Tibial nerve (tissue), 4 donors: ENCODE measurements around the gene MS4A1.

ENCODE experiments used
- CTCF ChIP-seq, 5 experiments: fragments of 200-600 bp in 3 of 5; fragments of 450-650 bp in 2 of 5; sonication (generic) in 3 of 5; IDR thresholded peaks; one replicate each; pipeline ENCODE4 v1.5.1; 2016 to 2019; ENCODE audit warnings: antibody characterized with exemption in 5 of 5, mild to moderate bottlenecking in 3 of 5, moderate library complexity in 2 of 5
- EP300 ChIP-seq, 2 donors: sonication (generic); formaldehyde crosslinking; IDR thresholded peaks; one replicate each; pipeline ENCODE4 v1.6.1; 2017; ENCODE audit warnings: antibody characterized with exemption in 2 of 2, mild to moderate bottlenecking in 1 of 2
- POLR2A ChIP-seq, 2 donors: fragments of 450-650 bp; IDR thresholded peaks; one replicate each; pipeline ENCODE4 v1.6.1; 2017; ENCODE audit warnings: antibody characterized with exemption in 2 of 2, mild to moderate bottlenecking in 2 of 2, moderate library complexity in 2 of 2

- TF ChIP-seq CTCF (IDR thresholded peaks at IDR 0.05) (no peak), EP300 (IDR thresholded peaks at IDR 0.05) (no peak), POLR2A (IDR thresholded peaks at IDR 0.05) (no peak)
Measured at GRCh38 chr11:60511393-60511792, 55.7 kb downstream of the MS4A1 start.
